A172 (cell line): Measurements from ENCODE around the gene RFXAP. TPM values are rescaled to one million over a fixed set of nuclear protein-coding genes. Genes with fewer than 3 reads are reported as not detected.

Source experiments
- DNase-seq: peaks from one replicate; pipeline ENCODE4 v3.0.0-alpha.2; 2015; ENCODE audit warnings: low spot score
- total RNA-seq: library from RNA; depleted of rRNA; stranded (reverse); fragments of >200 nt; shearing (Covaris generic); gene quantifications from 2 replicates; pipeline ENCODE4 v1.2.3, GENCODE V29; 2014; rRNA removed

RFXAP gene
- total RNA-seq, 1 experiment from 2014 or later, result 1.3 TPM

- no peak for DNase-seq
These were observed 47.2 kb downstream of the RFXAP start for GRCh38 chr13:36866232-36866631.

- no peak for DNase-seq
These were observed 51.1 kb downstream of the RFXAP start for GRCh38 chr13:36870050-36870692.

GRCh38 chr13:36872621-36873020, 53.6 kb downstream of the RFXAP start:
- DNase-seq, result no peak

GRCh38 chr13:36875431-36875830, 56.4 kb downstream of the RFXAP start:
- no peak for DNase-seq

- no peak for DNase-seq
These were observed 56.9 kb downstream of the RFXAP start for GRCh38 chr13:36875961-36876360.

Other genes starting within 250 kb of the RFXAP start
- gene SERTM1, start 145.2 kb upstream of the RFXAP start, total RNA-seq, result not detected in 2 replicates
- gene SMAD9, start 101.0 kb downstream of the RFXAP start, total RNA-seq, result 2.1 and 5.2 TPM in 2 replicates
- gene ALG5, start 180.1 kb downstream of the RFXAP start, total RNA-seq, result 34.4 and 41.0 TPM in 2 replicates
- 61.2 and 81.1 TPM in 2 replicates for gene EXOSC8, start 181.6 kb downstream of the RFXAP start, total RNA-seq
- gene SUPT20H, start 240.5 kb downstream of the RFXAP start, total RNA-seq, result 34.3 and 45.2 TPM in 2 replicates